Activated naive CD4-positive, alpha-beta T cell treated with anti-CD3 and anti-CD28 coated beads, Interleukin-2, amount 50 U/mL, for 72 hours (primary cell): ENCODE measurements around the gene APOBEC3B. TPM values are rescaled to one million over a fixed set of nuclear protein-coding genes. Genes with fewer than 3 reads are reported as not detected.
"Not testable (repeated sequence)": the region's sequence is repeated elsewhere in the genome, so short reads cannot be mapped to it uniquely, and the experiment has no call there.

ENCODE experiments used
- ATAC-seq, 2 donors: fragments of 150-1000 bp; cut with Tn5 transposase; 2 replicates each; pipeline ENCODE4 v1.10.0; 2021; ENCODE audit warnings: mild to moderate bottlenecking in 2 of 2, moderate library complexity in 2 of 2
- DNase-seq, 2 donors: peaks; one replicate each; pipeline ENCODE4 v3.0.0; 2021 to 2022; ENCODE audit warnings: low spot score in 2 of 2
- H3K27ac Mint-ChIP-seq, 2 donors: one replicate each; pipeline ENCODE4 v1.8.0; 2022; ENCODE audit warnings: mild to moderate bottlenecking in 2 of 2, mixed read lengths in 2 of 2
- H3K36me3 Mint-ChIP-seq, 2 donors: one replicate each; pipeline ENCODE4 v1.8.0; 2022; ENCODE audit warnings: mixed read lengths in 2 of 2
- H3K9me3 Mint-ChIP-seq, 2 donors: one replicate each; pipeline ENCODE4 v1.8.0; 2022; ENCODE audit warnings: mixed read lengths in 2 of 2
- total RNA-seq, 2 donors: library from RNA; stranded (reverse); gene quantifications; one replicate each; pipeline ENCODE4 v1.2.3, GENCODE V29; 2022

The APOBEC3B gene
- total RNA-seq, 2 donors from 2014 or later: 6.4 to 9.6 TPM

DNA sequence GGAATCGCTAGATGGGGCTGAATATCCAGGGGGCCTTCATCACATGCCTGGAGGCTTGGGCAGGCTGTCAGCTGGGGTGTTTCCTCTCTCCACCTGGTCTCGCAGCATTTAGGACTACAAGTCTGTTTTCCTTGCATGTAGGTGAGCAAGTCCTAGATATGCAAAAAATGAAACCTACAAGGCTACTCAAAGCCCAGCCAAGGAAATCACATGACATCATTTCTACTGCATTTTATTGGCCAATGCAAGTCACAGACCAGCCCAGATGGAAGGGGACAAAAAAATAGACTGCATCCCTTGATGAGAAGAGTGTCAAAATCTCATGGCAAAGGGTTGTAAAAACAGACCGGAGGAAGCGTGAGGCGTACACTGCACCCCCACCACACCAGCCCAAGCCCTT, 9.6 kb upstream of the APOBEC3B start:
- H3K27ac Mint-ChIP-seq: no peak overlapping the region
- H3K36me3 Mint-ChIP-seq: peaks cover 0 to 6% of the 10 kb centered on the region in 2 donors
- DNase-seq: no peak
- ATAC-seq: no peak
- peaks cover 0 to 5% of the 10 kb centered on the region in 2 donors for H3K9me3 Mint-ChIP-seq

DNA sequence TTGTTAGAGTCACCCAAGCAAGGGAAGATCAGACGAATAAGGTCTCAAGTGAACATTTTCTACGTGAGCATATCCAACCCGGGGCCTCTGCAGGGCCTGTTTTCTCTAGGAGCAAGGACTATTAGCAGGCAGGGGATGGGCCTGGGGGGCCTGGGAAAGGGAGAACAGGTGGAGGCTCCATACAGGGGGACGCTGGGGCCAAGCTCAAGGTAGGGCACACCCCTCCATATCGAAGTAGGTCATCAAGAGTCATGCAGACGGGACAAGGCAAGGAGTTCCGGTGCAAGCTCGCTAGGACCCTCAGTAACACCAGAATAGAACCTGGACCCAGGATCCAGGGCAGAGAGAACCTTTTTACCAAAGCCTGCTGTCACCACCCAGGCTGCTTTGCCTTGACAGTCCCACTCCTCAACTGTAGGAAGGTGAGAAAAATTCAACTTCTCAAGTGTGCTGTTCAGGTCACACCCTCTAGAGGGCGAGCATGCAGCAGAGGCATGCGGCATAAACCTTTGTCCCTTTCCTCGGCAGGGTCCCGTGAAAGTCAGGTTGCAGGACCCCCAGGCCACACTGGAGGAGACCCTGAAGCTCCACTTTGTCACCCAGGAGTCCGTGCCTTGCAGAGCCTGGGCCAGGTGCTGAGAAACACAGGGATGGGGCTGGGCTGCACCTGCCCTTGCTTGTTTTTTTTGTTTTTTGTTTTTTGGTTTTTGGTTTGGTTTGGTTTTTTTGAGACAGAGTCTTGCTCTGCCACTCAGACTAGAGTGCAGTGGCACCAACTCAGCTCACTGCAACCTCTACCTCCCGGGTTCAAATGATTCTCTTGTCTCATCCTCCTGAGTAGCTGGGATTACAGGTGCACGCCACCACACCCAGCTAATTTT, 8.6 kb upstream of the APOBEC3B start:
- ATAC-seq: peak; percentile 78 to 85
- Mint-ChIP-seq H3K9me3 (peaks cover 0 to 5% of the 10 kb centered on the region in 2 donors), H3K27ac (no peak overlapping the region), H3K36me3 (peaks cover 0 to 6% of the 10 kb centered on the region in 2 donors)
- DNase-seq: peak in 1 of 2 donors; percentile 63

DNA sequence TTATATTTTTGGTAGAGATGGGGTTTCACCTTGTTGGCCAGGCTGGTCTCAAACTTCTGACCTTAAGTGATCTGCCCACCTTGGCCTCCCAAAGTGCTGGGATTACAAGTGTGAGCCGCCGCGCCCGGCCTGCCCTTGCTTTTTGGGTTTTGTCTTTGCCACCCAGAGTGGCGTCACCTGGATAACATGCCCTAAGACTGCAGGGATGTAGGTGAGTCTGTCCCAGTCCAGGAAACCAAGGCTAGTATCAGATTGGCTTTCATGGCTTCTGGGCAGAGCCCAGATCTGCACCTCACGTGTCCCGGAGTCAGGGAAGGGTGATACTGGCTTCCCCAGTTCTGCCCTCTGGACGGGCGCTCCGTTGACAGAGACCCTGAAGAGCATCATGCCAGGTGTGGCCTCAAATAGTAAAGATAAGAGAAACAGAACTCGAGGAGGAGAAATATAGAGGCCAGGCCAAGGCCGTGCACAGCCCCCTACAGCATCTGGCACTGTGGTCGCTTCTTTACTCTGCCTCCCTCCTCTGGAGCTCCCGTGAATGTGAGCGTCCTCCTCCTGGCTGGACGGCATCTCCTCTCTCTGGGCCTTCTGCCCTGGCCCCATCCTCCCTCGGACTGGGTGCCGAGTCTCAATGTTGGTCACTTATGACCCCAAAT, 7.8 kb upstream of the APOBEC3B start:
- no peak for DNase-seq
- no peak overlapping the region for H3K27ac Mint-ChIP-seq
- no peak for ATAC-seq
- peaks cover 0 to 6% of the 10 kb centered on the region in 2 donors for H3K36me3 Mint-ChIP-seq
- H3K9me3 Mint-ChIP-seq: peaks cover 0 to 5% of the 10 kb centered on the region in 2 donors

DNA sequence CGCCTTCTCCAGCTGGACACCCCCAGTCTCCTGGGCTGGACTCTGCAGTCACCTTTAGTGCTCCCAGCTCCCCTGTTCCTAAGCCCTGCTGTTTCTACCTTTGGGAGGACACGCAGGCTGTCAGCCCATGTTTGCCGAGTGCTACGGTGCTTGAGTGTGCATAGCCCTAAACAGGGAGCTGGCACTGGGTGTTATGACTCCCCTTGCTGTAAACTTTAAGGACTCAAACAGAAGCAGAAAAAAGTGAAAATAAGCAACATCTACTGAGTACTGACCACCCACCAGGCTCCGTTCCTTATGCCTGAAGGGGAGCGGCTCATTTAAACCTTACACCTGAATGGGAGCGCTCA, 7.3 kb upstream of the APOBEC3B start:
- ATAC-seq (no peak), DNase-seq (no peak)
- Mint-ChIP-seq H3K27ac (no peak overlapping the region), H3K9me3 (peaks cover 0 to 5% of the 10 kb centered on the region in 2 donors), H3K36me3 (peaks cover 0 to 6% of the 10 kb centered on the region in 2 donors)

DNA sequence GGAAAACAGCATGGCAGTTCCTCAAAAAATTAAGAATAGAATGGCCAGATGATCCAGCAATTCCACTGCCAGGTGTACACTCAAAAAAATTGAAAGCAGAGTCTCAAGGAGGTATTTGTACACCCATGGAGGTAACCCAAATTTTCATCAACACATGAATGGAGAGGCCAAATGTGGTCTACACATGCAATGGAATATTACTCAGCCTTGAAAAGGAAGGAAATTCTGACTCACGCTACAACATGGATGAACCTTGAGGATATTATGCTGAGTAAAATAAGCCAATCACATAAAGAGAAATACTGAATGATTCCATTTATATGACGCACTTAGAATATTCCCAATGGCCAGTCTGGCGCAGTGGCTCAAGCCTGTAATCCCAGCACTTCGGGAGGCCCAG, 4.9 kb upstream of the APOBEC3B start:
- not testable (repeated sequence) for H3K27ac Mint-ChIP-seq, H3K36me3 Mint-ChIP-seq, ATAC-seq, H3K9me3 Mint-ChIP-seq, DNase-seq

DNA sequence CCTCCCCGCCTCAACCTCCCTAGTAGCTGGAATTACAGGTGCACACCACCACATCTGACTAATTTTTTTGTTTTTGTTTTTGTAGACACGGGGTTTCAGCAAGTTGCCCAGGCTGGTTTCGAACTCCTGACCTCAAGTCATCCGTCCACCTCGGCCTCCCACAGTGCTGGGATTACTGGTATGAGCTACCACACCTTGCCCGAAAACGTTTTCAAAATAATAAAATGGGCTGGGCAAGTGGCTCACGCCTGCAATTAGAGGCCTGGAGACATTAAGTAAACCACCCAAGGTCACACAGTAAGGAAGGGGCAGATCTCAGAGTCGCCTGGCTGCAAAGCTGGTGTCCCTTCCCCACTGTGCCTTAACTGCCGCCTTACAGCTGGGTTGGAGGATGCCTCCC, 1.6 kb upstream of the APOBEC3B start:
- not testable (repeated sequence) for H3K27ac Mint-ChIP-seq, DNase-seq, ATAC-seq
- Mint-ChIP-seq H3K36me3 (peaks cover 0 to 30% of the 10 kb centered on the region in 2 donors), H3K9me3 (peaks cover 0 to 11% of the 10 kb centered on the region in 2 donors)

DNA sequence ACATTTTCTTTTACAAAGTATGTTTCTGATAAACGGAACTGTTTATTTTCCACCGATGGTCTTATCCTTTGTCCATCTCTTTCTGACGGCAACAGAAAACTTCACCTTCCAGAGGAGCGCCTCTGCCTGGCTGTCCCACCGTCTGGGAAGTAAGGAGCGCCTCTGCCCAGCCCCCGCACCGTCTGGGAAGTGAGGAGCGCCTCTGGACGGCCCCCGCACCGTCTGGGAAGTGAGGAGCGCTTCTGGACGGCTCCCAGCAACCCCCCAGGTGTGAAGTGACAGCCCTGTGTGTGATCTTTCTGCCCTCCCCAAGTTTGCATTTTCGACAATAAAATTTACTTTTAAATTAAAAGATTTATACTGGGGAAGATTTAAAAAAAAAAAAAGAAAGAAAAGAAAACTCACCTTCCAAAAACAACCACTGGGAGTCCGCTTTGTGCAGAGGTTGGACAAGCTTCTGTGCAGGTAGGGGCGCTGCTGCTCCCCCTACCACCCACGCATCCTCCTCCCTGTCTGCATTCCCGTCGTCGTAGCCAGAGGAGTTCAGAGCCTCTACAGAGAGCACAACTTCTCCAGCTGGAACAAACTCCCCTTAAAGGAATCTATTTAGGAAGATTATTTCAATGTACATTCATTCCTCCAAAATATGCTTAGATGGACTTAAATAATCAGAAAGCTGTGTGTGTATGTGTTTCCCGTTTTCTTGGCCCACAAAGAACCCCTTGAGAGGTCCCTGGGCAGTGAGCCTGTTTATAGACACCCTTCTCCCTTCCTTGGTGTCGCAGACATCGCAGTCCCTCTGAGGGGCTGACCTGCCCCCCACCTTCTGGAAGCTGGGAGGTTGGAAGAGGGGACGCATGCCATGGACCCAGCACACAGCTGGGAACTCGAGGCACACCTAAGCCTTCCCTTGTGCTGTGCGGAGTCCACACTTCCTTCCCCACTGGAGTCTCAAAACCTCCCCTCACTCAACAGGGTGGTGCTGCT, 849 bp upstream of the APOBEC3B start:
- Mint-ChIP-seq H3K36me3 (peaks cover 0 to 30% of the 10 kb centered on the region in 2 donors), H3K9me3 (peaks cover 0 to 11% of the 10 kb centered on the region in 2 donors), H3K27ac (peak overlapping the region in 1 of 2 donors; percentile 74)
- ATAC-seq: no peak
- DNase-seq: no peak

DNA sequence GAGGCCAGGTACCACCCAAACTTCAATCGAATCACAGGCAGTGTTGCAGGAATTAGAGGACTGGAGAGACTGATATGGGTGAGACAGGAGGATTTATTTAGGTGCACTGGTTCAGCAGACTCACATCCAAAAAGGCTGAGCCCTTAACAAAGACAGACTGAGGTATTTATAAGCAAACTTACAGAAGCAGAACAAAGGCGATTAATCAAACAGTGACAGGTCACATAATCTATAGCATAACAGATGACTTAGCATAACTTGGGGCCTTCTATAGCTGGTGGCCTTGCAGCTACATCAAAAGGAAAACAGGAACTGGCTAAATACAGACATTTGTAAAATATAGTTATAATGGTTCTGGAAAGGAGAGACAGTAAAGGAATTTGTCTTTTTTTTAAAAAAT, 2.1 kb downstream of the APOBEC3B start:
- H3K36me3 Mint-ChIP-seq: peaks cover 0 to 24% of the 10 kb centered on the region in 2 donors
- no peak overlapping the region for H3K27ac Mint-ChIP-seq
- ATAC-seq (no peak), DNase-seq (no peak)
- H3K9me3 Mint-ChIP-seq: peaks cover 0 to 5% of the 10 kb centered on the region in 2 donors

DNA sequence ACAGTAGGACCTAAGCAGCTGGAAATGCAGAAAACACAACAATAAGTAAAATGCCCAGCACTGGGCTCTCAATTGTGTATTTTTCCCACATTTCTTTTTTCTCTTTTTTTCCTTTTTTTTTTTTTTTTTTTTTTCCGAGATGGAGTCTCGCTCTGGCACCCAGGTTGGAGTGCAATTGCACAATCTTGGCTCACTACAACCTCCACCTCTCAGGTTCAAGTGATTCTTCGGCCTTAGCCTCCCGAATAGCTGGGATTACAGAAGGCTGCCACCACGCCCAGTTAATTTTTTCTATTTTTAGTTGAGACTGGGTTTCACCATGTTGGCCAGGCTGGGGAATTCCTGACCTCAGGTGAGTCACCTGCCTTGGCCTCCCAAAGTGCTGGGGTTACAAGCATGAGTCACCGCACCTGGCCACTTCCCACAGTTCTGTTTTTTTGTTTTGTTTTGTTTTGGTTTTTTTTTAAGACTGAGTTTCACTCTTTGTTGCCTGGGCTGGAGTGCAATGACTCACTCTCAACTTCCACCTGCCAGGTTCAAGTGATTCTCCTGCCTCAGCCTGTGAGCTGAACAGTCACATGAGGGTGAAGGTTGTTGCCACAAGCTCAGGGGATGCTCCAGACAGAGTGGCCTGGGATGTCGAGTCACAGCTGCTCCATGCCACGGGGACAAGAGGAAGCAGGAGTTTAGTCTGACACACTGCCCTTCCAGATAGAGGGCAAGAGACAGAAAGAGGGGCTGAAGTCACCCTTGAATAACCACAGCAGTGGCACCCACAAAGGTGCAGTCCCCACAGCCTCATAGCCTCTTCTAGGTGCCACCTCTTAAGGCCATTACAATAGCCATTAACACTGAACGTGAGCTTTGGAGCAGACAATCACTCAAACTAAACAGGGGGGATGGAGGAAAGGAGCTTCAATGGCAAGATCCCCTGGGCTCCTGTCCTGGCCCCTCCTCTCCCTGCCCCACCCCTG, 2.9 kb downstream of the APOBEC3B start:
- ATAC-seq (peak; percentile 90 to 94), DNase-seq (peak; percentile 81 to 92)
- H3K9me3 Mint-ChIP-seq: not testable (repeated sequence)
- H3K36me3 Mint-ChIP-seq: peaks cover 0 to 24% of the 10 kb centered on the region in 2 donors
- peak overlapping the region; percentile 50 to 93 for H3K27ac Mint-ChIP-seq

DNA sequence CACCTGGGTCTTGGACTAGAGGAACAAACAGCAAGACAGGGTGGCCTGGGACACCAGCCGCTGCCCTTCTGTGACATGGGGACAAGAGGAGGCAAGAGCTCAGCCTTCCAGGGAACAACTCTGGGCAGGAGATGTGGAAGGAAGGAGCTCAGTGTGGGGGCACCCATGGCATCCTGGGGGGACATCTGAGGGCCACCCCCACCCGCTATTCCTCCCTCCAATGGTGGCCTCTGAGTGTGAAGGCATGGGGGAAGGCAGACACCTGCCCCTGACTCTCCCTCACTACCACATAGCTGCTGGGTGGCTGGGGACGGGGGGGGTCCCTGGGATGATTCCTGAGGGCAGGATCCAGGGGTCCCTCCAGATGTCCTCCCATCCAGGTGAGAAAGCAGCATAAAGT, 4.5 kb downstream of the APOBEC3B start:
- H3K27ac Mint-ChIP-seq: peak overlapping the region; percentile 50 to 65
- H3K36me3 Mint-ChIP-seq: peaks cover 0 to 24% of the 10 kb centered on the region in 2 donors
- ATAC-seq (no peak), DNase-seq (no peak)
- H3K9me3 Mint-ChIP-seq: peaks cover 0 to 5% of the 10 kb centered on the region in 2 donors

DNA sequence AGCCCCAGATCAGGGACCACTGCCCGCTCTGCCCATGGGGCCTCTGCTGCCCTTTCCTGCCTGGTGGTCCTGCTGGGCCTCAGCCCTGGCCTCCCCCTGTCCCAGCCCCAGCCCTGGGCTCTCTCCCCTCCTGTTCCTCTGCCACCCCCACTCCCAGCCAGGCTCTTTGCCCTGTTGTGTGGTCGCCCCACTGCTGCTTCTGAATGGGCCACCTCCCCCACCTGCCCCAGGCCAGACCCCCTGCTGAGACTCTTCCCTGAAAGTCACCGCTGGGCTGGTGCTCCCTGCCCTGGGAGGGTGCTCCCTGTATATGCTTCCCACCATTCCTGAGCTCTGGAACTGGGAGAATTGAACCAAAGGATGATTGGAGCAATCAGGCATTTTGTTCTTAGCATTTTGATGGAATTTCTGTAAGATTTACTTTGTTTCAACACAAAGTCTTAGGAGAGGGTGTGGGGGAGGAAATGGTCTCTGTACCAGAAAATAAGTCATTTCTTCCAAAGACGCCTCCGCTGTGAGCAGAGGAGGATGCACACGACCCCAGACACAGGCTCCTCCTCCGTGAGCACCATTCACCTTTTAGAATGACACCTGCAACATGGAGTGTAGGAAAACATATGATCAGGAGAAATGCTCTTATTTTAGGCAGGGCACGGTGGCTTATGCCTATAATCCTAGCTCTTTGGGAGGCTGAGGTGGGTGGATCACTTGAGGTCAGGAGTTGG, 5.2 kb downstream of the APOBEC3B start:
- H3K36me3 Mint-ChIP-seq: peaks cover 0 to 22% of the 10 kb centered on the region in 2 donors
- DNase-seq: no peak
- ATAC-seq: no peak
- H3K27ac Mint-ChIP-seq: peak overlapping the region; percentile 48 to 79
- peaks cover 0 to 5% of the 10 kb centered on the region in 2 donors for H3K9me3 Mint-ChIP-seq

DNA sequence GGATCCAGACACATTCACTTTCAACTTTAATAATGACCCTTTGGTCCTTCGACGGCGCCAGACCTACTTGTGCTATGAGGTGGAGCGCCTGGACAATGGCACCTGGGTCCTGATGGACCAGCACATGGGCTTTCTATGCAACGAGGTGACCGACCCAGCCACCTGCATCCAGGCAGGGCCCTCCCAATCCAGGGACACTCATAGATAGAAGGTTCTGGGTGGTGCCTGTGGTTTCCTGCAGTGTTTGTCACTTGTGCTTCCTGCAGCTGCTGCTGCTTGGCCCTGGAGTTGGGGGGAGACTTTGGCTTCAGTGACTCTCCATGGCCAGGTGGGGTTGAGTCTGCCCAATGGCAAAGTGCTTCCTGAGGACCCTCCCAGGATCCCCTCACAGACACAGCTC, 7.3 kb downstream of the APOBEC3B start:
- no peaks in the 10 kb centered on the region for H3K9me3 Mint-ChIP-seq
- peaks cover 0 to under 1% of the 10 kb centered on the region in 2 donors for H3K36me3 Mint-ChIP-seq
- H3K27ac Mint-ChIP-seq: peak overlapping the region in 1 of 2 donors; percentile 9
- no peak for DNase-seq
- ATAC-seq: no peak

DNA sequence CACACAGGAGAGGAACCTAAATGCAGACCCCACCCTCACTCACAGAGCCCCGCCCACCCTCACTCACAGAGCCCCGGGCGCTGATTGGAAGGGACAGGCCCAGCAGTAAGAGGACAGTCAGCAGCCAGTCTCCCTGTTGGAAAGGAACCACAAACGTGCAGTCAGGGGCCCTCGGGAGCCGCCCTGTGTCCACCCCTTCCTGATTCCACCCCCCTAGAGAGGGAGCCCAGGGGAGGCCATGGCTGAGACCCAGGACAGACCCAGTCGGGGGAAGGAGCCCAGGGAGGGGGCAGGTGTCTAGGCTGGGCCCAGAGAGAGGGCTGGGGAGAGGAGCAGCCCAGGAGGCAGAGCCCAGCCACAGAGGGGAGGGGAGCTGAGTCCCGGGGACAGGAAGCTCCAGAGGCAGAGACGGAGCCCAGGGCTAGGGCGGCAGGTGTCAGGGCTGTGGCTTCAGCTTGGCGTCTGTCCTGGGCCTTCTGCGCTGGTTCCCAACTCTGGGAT, 10.8 kb downstream of the APOBEC3B start:
- ATAC-seq: peak in 1 of 2 donors; percentile 58
- not testable (repeated sequence) for H3K9me3 Mint-ChIP-seq, DNase-seq, H3K27ac Mint-ChIP-seq, H3K36me3 Mint-ChIP-seq

DNA sequence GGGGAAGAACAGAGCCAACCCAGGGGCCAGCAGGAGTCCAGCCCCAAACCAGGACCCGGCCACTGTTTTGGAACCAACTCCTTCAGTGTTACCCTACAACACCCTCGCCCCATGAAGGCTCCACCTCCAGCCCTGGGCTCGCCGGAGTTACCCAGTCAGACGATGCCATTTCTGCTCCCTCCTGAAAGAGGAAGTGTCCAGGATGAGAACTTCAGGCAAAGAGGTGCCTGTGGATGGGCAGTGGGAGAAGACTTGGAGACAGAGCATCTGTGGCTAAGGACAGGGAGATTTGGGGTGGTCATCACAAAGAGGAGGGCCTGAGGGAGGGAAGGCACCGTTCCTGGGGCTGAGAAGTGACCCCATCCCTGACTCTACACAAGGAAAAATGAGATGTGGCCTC, 14.0 kb downstream of the APOBEC3B start:
- Mint-ChIP-seq H3K27ac (no peak overlapping the region), H3K36me3 (no peaks in the 10 kb centered on the region), H3K9me3 (no peaks in the 10 kb centered on the region)
- no peak for ATAC-seq
- no peak for DNase-seq

DNA sequence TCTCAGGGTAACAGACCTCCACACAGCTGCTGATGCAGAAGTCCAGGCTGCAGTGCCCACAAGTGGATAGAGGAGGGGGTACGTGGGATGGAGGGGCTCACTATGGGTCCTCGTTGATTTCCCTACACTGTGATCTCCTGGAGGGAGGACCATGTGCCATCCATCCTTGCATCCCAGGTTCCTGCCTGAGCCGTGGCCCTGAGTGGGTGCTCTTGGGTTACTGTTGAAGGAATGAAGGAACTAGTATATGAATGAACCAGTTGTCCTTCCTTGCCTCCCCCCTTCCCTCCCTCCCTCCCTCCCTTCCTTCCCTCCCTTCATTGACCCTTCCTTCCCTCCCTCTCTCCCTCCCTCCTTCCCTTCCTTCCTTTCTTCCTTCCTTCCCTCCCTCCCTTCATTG, 15.4 kb downstream of the APOBEC3B start:
- DNase-seq (no peak), ATAC-seq (no peak)
- H3K9me3 Mint-ChIP-seq: no peaks in the 10 kb centered on the region
- no peak overlapping the region for H3K27ac Mint-ChIP-seq
- no peaks in the 10 kb centered on the region for H3K36me3 Mint-ChIP-seq
